ENCODE results near the gene C2orf69. TPM values are rescaled to one million over a fixed set of nuclear protein-coding genes. Genes with fewer than 3 reads are reported as not detected.

The C2orf69 gene
- total RNA-seq, 1 experiment from 2014 or later, result 16.4 TPM

GRCh38 chr2:199882667-199883066, 28.4 kb upstream of the C2orf69 start:
- CTCF ChIA-PET, result no interaction called here
- Histone ChIP-seq H3K4me3 (ENCODE audit: low read depth, low read length, poor library complexity, severe bottlenecking) (no peak overlapping the region), H3K27ac (ENCODE audit: low read depth, low read length, poor library complexity, severe bottlenecking) (no peak overlapping the region), H3K36me3 (ENCODE audit: insufficient read depth, low read length, poor library complexity, severe bottlenecking) (no peaks in the 10 kb centered on the region), H3K4me1 (ENCODE audit: insufficient read depth, low read length, poor library complexity, severe bottlenecking) (no peaks in the 10 kb centered on the region), H3K27me3 (replicated peaks; ENCODE audit: insufficient read depth, low read depth, low read length, poor library complexity) (no peaks in the 10 kb centered on the region), H3K9me3 (ENCODE audit: low read depth, low read length, poor library complexity, severe bottlenecking) (peaks cover 4% of the 10 kb centered on the region)
- POLR2A ChIA-PET (ENCODE audit: low non-redundant PET), result no interaction called here
- no peak for DNase-seq (ENCODE audit: low spot score)
- intact Hi-C loops (cut with micrococcal nuclease; ENCODE audit: unreplicated experiment), result no loop called here
- TF ChIP-seq EZH2 (IDR thresholded peaks at IDR 0.05; ENCODE audit: borderline replicate concordance, low read depth, low read length, poor library complexity, severe bottlenecking) (no peak), CTCF (conservative IDR thresholded peaks at IDR 0.05; ENCODE audit: low read depth, low read length) (no peak)
- no TSS peak for BruUV-seq (replicated peaks)

DNA sequence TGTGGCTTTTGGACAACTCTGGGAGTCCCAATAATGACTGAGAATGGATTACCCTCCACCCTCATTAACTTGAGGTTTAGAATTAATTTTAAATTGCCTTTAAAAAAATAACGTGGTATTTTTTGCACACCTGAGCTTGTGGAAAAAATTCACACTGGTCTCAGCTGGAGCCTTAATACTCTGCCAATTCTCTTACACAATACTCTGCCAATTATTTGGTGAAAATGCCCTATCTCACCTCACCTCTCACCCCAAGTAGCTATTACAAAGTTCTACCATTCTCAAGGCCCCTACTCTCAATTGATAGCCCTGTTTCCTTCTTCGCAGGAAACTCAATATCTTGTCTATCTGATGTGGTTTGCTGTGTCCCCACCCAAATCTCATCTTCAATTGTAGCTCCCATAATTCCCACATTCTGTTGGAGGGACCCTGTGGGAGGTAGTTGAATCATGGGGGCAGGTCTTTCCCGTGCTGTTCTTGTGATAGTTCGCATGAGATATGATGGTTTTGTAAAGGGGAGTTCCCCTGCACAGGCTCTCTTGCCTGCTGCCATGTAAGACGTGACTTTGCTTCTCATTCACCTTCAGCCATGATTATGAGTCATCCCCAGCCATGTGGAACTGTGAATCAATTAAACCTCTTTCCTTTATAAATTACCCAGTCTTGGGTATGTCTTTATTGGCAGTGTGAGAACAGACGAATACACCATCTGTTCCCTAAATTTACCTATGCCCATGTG, 27.4 kb upstream of the C2orf69 start:
- no peak for DNase-seq (ENCODE audit: low spot score)
- ChIA-PET POLR2A (ENCODE audit: low non-redundant PET) (no interaction called here), CTCF (no interaction called here)
- no peak for TF ChIP-seq EZH2 (IDR thresholded peaks at IDR 0.05; ENCODE audit: borderline replicate concordance, low read depth, low read length, poor library complexity, severe bottlenecking)
- TF ChIP-seq CTCF (conservative IDR thresholded peaks at IDR 0.05; ENCODE audit: low read depth, low read length), result no peak
- Histone ChIP-seq H3K27ac (ENCODE audit: low read depth, low read length, poor library complexity, severe bottlenecking) (no peak overlapping the region), H3K36me3 (ENCODE audit: insufficient read depth, low read length, poor library complexity, severe bottlenecking) (no peaks in the 10 kb centered on the region), H3K9me3 (ENCODE audit: low read depth, low read length, poor library complexity, severe bottlenecking) (peaks cover 4% of the 10 kb centered on the region), H3K4me1 (ENCODE audit: insufficient read depth, low read length, poor library complexity, severe bottlenecking) (no peaks in the 10 kb centered on the region), H3K4me3 (ENCODE audit: low read depth, low read length, poor library complexity, severe bottlenecking) (no peak overlapping the region), H3K27me3 (replicated peaks; ENCODE audit: insufficient read depth, low read depth, low read length, poor library complexity) (no peaks in the 10 kb centered on the region)
- no TSS peak for BruUV-seq (replicated peaks)
- intact Hi-C loops (cut with micrococcal nuclease; ENCODE audit: unreplicated experiment), result no loop called here

- Histone ChIP-seq H3K4me1 (ENCODE audit: insufficient read depth, low read length, poor library complexity, severe bottlenecking) (peaks cover 7% of the 10 kb centered on the region), H3K36me3 (ENCODE audit: insufficient read depth, low read length, poor library complexity, severe bottlenecking) (no peaks in the 10 kb centered on the region), H3K27ac (ENCODE audit: low read depth, low read length, poor library complexity, severe bottlenecking) (no peak overlapping the region), H3K4me3 (ENCODE audit: low read depth, low read length, poor library complexity, severe bottlenecking) (no peak overlapping the region), H3K27me3 (replicated peaks; ENCODE audit: insufficient read depth, low read depth, low read length, poor library complexity) (no peaks in the 10 kb centered on the region), H3K9me3 (ENCODE audit: low read depth, low read length, poor library complexity, severe bottlenecking) (no peaks in the 10 kb centered on the region)
- no peak for TF ChIP-seq EZH2 (IDR thresholded peaks at IDR 0.05; ENCODE audit: borderline replicate concordance, low read depth, low read length, poor library complexity, severe bottlenecking)
- no peak for TF ChIP-seq CTCF (conservative IDR thresholded peaks at IDR 0.05; ENCODE audit: low read depth, low read length)
- intact Hi-C loops (cut with micrococcal nuclease; ENCODE audit: unreplicated experiment), result no loop called here
- no peak for DNase-seq (ENCODE audit: low spot score)
- ChIA-PET POLR2A (ENCODE audit: low non-redundant PET) (no interaction called here), CTCF (no interaction called here)
- no TSS peak for BruUV-seq (replicated peaks)
These were observed 15.7 kb upstream of the C2orf69 start for GRCh38 chr2:199895406-199895805.
